Measurements from ENCODE around the gene ANGPTL2. TPM values are rescaled to one million over a fixed set of nuclear protein-coding genes. Genes with fewer than 3 reads are reported as not detected.
"Not testable (repeated sequence)": the region's sequence is repeated elsewhere in the genome, so short reads cannot be mapped to it uniquely, and the experiment has no call there.

The ANGPTL2 gene
- total RNA-seq, 1 experiment from 2014 or later: 18.6 TPM

- DNase-seq (ENCODE audit: low read depth): no peak
These were observed 33.0 kb upstream of the ANGPTL2 start for GRCh38 chr9:127155314-127155960.

- peak; percentile 89 for DNase-seq (ENCODE audit: low read depth)
These were observed 32.2 kb upstream of the ANGPTL2 start for GRCh38 chr9:127154390-127155191.

- no peak for DNase-seq (ENCODE audit: low read depth)
These were observed 31.6 kb upstream of the ANGPTL2 start for GRCh38 chr9:127154003-127154389.

- DNase-seq (ENCODE audit: low read depth): no peak
These were observed 31.1 kb upstream of the ANGPTL2 start for GRCh38 chr9:127153501-127153900.

GRCh38 chr9:127149463-127150390 lies 27.3 kb upstream of the ANGPTL2 start:
- DNase-seq (ENCODE audit: low read depth): no peak

GRCh38 chr9:127149010-127149409 lies 26.6 kb upstream of the ANGPTL2 start:
- no peak for DNase-seq (ENCODE audit: low read depth)

GRCh38 chr9:127148014-127148413 lies 25.6 kb upstream of the ANGPTL2 start:
- no peak for DNase-seq (ENCODE audit: low read depth)

GRCh38 chr9:127147251-127147650 lies 24.8 kb upstream of the ANGPTL2 start:
- DNase-seq (ENCODE audit: low read depth): no peak

- DNase-seq (ENCODE audit: low read depth): not testable (repeated sequence)
These were observed 24.4 kb upstream of the ANGPTL2 start for GRCh38 chr9:127146841-127147240.

GRCh38 chr9:127144670-127145445 lies 22.4 kb upstream of the ANGPTL2 start:
- no peak for DNase-seq (ENCODE audit: low read depth)

GRCh38 chr9:127143920-127144465 lies 21.6 kb upstream of the ANGPTL2 start:
- no peak for DNase-seq (ENCODE audit: low read depth)

- no peak for DNase-seq (ENCODE audit: low read depth)
These were observed 20.6 kb upstream of the ANGPTL2 start for GRCh38 chr9:127142931-127143464.

GRCh38 chr9:127142291-127142690 lies 19.9 kb upstream of the ANGPTL2 start:
- no peak for DNase-seq (ENCODE audit: low read depth)

GRCh38 chr9:127140842-127141675 lies 18.6 kb upstream of the ANGPTL2 start:
- DNase-seq (ENCODE audit: low read depth): no peak

GRCh38 chr9:127140181-127140580 lies 17.7 kb upstream of the ANGPTL2 start:
- no peak for DNase-seq (ENCODE audit: low read depth)

GRCh38 chr9:127139775-127140174 lies 17.3 kb upstream of the ANGPTL2 start:
- no peak for DNase-seq (ENCODE audit: low read depth)

GRCh38 chr9:127139071-127139731 lies 16.8 kb upstream of the ANGPTL2 start:
- no peak for DNase-seq (ENCODE audit: low read depth)

- no peak for DNase-seq (ENCODE audit: low read depth)
These were observed 16.0 kb upstream of the ANGPTL2 start for GRCh38 chr9:127138444-127138843.

GRCh38 chr9:127137640-127138360 lies 15.4 kb upstream of the ANGPTL2 start:
- DNase-seq (ENCODE audit: low read depth): no peak
